HAP-1 (cell line): ENCODE data around the gene ATR.
"Not testable (repeated sequence)": the region's sequence is repeated elsewhere in the genome, so short reads cannot be mapped to it uniquely, and the experiment has no call there.

ENCODE experiments used
- DNase-seq, 2 experiments: peaks; one replicate each; pipeline ENCODE4 v3.0.0-alpha.2; 2016 to 2020; ENCODE audit warnings: low spot score in 2 of 2
- H3K27me3 ChIP-seq: fragments of 250-450 bp; sonication (Bioruptor Pico); 2 replicates; pipeline ENCODE4 v1.5.1; 2020; ENCODE audit warnings: low read depth, mild to moderate bottlenecking, moderate library complexity
- H3K36me3 ChIP-seq: fragments of 250-450 bp; sonication (Bioruptor Pico); replicated peaks from 2 replicates; pipeline ENCODE4 v1.5.1; 2020; ENCODE audit warnings: mild to moderate bottlenecking
- H3K4me1 ChIP-seq: fragments of 250-450 bp; sonication (Bioruptor Pico); 2 replicates; pipeline ENCODE4 v1.5.1; 2020; ENCODE audit warnings: mild to moderate bottlenecking
- H3K4me3 ChIP-seq: fragments of 250-450 bp; sonication (Bioruptor Pico); 2 replicates; pipeline ENCODE4 v1.5.1; 2020; ENCODE audit warnings: mild to moderate bottlenecking, moderate library complexity
- H3K9me3 ChIP-seq: fragments of 250-450 bp; sonication (Bioruptor Pico); 2 replicates; pipeline ENCODE4 v1.5.1; 2020; ENCODE audit warnings: mild to moderate bottlenecking, moderate library complexity
- in situ Hi-C: fragments of 300-500 bp; cut with MboI; formaldehyde crosslinking; loops from 3 replicates; pipeline ENCODE4 v1.14.3; 2020; ENCODE audit warnings: low sequenced_read_pairs, inconsistent platforms, mixed read lengths

The ATR gene

GRCh38 chr3:142577696-142578328, 721 bp downstream of the ATR start:
- Histone ChIP-seq H3K4me1 (peaks cover 26% of the 10 kb centered on the region), H3K27me3 (peaks cover 5% of the 10 kb centered on the region; the same call in 1 of the 2 replicates), H3K36me3 (0 out of 2 replicates have a peak, but pooled peaks cover under 1% of the 10 kb centered on the region), H3K9me3 (no peaks in the 10 kb centered on the region), H3K4me3 (peak overlapping the region; percentile 81)
- in situ Hi-C loops, result no loop called here
- DNase-seq, result peak in 1 of 2 experiments; percentile 19

DNA sequence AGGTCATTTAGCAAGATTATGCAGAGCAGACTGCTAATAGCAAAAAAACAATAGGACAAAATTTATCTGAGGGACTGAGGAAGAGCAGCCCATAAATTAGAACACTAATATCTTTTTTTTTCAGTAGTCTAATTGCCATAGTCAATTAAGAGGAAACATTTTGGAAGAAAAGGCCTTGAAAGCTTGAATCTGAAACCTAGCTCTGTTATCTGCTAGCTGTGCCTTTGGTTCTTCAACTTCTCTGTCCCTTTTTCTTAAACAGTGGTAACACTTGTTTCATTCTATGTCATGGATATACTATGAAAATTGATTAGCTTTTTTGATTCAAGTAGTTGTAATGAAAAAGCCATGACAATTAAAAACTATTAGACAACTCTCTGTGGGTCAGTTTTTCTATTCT, 1.7 kb downstream of the ATR start:
- Histone ChIP-seq H3K9me3 (no peaks in the 10 kb centered on the region), H3K4me3 (peak overlapping the region; percentile 81), H3K4me1 (peaks cover 26% of the 10 kb centered on the region), H3K27me3 (no peaks in the 10 kb centered on the region), H3K36me3 (0 out of 2 replicates have a peak, but pooled peaks cover 4% of the 10 kb centered on the region)
- in situ Hi-C loops, result no loop called here
- no peak for DNase-seq

DNA sequence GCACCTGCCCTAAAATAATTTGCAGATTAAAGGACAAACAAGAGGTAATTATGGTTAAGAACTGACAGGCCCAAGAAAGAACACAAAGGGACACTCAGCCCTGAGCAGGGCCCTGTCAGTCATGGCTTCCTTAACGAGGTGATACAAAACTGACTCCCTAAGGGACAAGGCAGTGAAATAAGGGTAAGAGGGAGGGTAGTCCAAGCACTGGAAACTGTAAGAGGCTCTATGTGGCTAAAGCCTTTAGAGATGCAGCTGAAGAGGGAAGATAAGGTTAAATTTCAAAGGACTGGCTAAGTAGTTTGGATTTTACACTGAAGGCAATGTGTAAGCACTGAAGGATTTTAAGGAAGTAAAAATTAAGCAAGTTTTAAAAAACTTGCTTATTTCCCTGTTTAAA, 3.9 kb downstream of the ATR start:
- in situ Hi-C loops, result no loop called here
- H3K9me3 ChIP-seq, result no peaks in the 10 kb centered on the region
- peaks cover 26% of the 10 kb centered on the region for H3K4me1 ChIP-seq
- H3K27me3 ChIP-seq, result no peaks in the 10 kb centered on the region
- 0 out of 2 replicates have a peak, but pooled peaks cover 4% of the 10 kb centered on the region for H3K36me3 ChIP-seq
- H3K4me3 ChIP-seq, result no peak overlapping the region
- peak; percentile 10 to 24 for DNase-seq

DNA sequence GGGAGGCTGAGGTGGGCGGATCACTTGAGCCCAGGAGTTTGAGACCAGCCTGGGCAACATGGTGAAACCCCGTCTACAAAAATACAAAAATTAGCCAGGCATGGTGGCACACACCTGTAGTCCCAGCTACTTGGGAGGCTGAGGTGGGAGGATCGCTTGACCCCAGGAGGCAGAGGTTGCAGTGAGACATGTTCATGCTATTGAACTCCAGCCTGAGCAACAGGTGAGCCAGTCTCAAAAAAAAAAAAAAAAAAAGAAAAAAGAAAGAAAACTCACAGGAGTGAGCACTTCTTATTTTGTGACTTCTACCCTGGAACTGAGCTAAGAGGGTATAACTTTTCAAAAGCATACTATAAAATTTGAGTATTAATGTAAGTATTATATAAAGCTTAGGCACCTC, 4.3 kb downstream of the ATR start:
- in situ Hi-C loops, H3K27me3 ChIP-seq, H3K9me3 ChIP-seq, H3K4me3 ChIP-seq, DNase-seq, H3K36me3 ChIP-seq: not testable (repeated sequence)
- H3K4me1 ChIP-seq, result peaks cover 22% of the 10 kb centered on the region

DNA sequence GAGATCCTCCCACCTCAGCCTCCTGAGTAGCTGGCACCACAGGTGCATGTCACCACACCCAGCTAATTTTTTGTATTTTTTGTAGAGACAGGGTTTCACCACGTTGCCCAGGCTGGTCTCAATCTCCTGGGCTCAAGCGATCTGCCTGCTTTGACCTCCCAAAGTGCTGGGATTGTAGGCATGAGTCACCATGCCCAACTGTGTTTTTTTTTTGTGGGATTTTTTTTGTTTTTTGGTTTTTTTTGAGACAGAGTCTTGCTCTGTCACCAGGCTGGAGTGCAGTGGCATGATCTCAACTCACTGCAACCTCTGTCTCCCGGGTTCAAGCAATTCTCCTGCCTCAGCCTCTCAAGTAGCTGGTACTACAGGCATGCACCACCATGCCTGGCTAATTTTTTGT, 9.1 kb downstream of the ATR start:
- in situ Hi-C loops, H3K27me3 ChIP-seq, H3K9me3 ChIP-seq, H3K4me1 ChIP-seq, DNase-seq, H3K4me3 ChIP-seq: not testable (repeated sequence)
- peaks cover 12% of the 10 kb centered on the region for H3K36me3 ChIP-seq

GRCh38 chr3:142568393-142569017, 10.0 kb downstream of the ATR start:
- Histone ChIP-seq H3K4me3 (no peak overlapping the region), H3K27me3 (no peaks in the 10 kb centered on the region), H3K4me1 (no peaks in the 10 kb centered on the region), H3K9me3 (no peaks in the 10 kb centered on the region), H3K36me3 (peaks cover 12% of the 10 kb centered on the region)
- DNase-seq, result peak in 1 of 2 experiments; percentile 20
- in situ Hi-C loops, result no loop called here

DNA sequence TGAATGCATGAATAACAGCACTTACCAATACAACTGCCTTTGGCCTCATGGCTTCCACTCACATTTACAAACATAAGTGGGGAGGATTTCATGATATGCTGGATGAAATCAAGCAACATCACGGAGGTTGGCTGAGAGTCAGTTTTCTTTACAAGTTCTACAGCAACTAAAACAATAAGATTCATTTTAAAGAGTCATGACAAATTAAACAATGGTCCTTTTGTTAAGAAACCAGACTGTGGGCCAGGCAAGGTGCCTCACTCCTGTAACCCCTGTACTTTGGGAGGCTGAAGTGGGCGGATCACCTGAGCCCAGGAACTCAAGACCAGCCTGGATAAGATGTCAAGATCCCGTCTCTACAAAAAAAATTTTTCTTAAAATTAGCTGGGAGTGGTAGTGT, 12.4 kb downstream of the ATR start:
- no peaks in the 10 kb centered on the region for H3K4me1 ChIP-seq
- DNase-seq, result no peak
- H3K4me3 ChIP-seq, result no peak overlapping the region
- H3K27me3 ChIP-seq, result no peaks in the 10 kb centered on the region
- H3K36me3 ChIP-seq, result peaks cover 20% of the 10 kb centered on the region
- in situ Hi-C loops, result no loop called here
- no peaks in the 10 kb centered on the region for H3K9me3 ChIP-seq

DNA sequence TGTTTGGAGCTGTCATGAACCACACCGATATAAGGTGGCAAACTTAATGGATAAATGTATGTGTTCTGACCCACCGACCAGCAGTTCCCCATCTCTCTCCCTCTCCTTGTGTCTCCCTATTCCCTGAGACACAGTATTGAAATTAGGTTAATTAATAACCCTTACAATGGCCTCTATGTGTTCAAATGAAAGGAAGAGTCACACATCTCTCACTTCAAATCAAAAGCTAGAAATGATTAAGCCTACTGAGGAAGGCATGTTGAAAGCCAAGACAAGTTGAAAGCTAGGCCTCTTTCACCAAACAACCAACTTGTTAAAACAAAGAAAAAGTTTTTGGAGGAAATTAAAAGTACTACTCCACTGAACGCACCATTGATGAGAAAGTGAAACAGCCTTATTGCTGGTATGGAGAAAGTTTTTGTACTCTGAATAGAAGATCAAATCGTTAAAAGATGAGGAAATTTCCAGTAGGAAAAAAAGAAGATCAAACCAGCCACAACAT, 15.0 kb downstream of the ATR start:
- DNase-seq, result no peak
- Histone ChIP-seq H3K27me3 (no peaks in the 10 kb centered on the region), H3K36me3 (peaks cover 29% of the 10 kb centered on the region), H3K9me3 (no peaks in the 10 kb centered on the region), H3K4me1 (no peaks in the 10 kb centered on the region), H3K4me3 (no peak overlapping the region)
- in situ Hi-C loops, result no loop called here

- no peak overlapping the region for H3K4me3 ChIP-seq
- H3K4me1 ChIP-seq, result no peaks in the 10 kb centered on the region
- no peak for DNase-seq
- in situ Hi-C loops, result no loop called here
- no peaks in the 10 kb centered on the region for H3K27me3 ChIP-seq
- peaks cover 37% of the 10 kb centered on the region for H3K36me3 ChIP-seq
- H3K9me3 ChIP-seq, result no peaks in the 10 kb centered on the region
Measured at GRCh38 chr3:142560118-142560517, 18.4 kb downstream of the ATR start.

DNA sequence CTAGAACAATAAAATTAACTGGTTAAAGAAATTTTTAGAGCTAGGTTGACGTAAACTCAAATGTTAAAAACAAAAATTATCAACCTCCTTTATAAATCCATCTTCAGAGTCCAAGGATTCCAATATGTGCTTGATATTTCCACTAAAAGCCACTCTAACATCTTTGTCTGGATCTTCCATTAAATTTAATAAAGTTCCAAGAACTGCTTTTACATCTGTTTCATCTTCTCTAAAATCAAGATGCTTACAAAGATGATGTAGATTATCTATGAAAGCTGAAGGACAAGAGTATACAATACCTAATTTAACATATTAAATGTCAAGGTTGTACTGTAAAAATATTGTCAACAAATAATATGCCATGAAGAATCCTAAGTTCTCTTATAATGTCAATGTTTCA, 24.8 kb downstream of the ATR start:
- Histone ChIP-seq H3K27me3 (no peaks in the 10 kb centered on the region), H3K4me3 (no peak overlapping the region), H3K4me1 (no peaks in the 10 kb centered on the region), H3K9me3 (no peaks in the 10 kb centered on the region), H3K36me3 (peaks cover 52% of the 10 kb centered on the region)
- DNase-seq, result no peak
- in situ Hi-C loops, result no loop called here

DNA sequence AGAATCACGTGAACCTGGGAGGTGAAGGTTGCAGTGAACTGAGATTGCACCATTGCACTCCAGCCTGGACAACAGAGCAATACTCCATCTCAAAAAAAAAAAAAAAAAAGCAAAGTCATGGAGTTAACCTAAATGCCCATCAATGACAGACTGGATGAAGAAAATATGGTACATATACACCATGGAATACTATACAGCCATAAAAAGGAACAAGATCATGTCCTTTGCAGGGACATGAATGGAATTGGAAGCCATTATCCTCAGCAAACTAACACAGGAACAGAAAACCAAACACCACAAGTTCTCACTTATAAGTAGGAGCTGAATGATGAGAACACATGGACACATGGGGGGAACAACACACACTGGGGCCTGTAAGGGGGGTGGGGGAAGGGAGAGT, 26.0 kb downstream of the ATR start:
- H3K9me3 ChIP-seq, DNase-seq, H3K4me1 ChIP-seq, H3K4me3 ChIP-seq, H3K27me3 ChIP-seq, in situ Hi-C loops: not testable (repeated sequence)
- peaks cover 58% of the 10 kb centered on the region for H3K36me3 ChIP-seq

DNA sequence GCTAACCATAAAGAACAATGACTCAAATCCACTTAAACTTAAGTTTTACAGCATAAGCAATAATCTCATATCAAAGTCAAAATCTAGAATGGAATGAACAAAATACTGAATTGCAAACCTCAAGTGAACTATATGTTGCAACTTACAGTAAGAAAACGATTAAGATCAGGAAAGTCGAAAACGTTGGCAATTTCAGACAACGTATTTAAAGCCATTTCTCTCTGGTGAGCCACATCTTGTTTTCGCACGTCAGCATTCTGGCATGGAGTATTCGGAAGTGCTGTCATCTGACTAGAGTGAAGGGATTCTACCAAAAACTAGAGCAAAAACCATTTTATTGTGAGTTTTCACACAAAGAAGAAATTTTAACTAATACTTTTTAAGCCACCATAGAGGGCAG, 28.5 kb downstream of the ATR start:
- H3K4me1 ChIP-seq, result no peaks in the 10 kb centered on the region
- H3K27me3 ChIP-seq, result no peaks in the 10 kb centered on the region
- H3K9me3 ChIP-seq, result no peaks in the 10 kb centered on the region
- DNase-seq, result no peak
- no peak overlapping the region for H3K4me3 ChIP-seq
- in situ Hi-C loops, result no loop called here
- peaks cover 53% of the 10 kb centered on the region for H3K36me3 ChIP-seq

GRCh38 chr3:142543307-142543706, 35.2 kb downstream of the ATR start:
- H3K27me3 ChIP-seq, result no peaks in the 10 kb centered on the region
- H3K9me3 ChIP-seq, result no peaks in the 10 kb centered on the region
- H3K4me3 ChIP-seq, result no peak overlapping the region
- peaks cover 9% of the 10 kb centered on the region; the same call in 1 of the 2 replicates for H3K36me3 ChIP-seq
- DNase-seq, result no peak
- no peaks in the 10 kb centered on the region for H3K4me1 ChIP-seq
- in situ Hi-C loops, result no loop called here

DNA sequence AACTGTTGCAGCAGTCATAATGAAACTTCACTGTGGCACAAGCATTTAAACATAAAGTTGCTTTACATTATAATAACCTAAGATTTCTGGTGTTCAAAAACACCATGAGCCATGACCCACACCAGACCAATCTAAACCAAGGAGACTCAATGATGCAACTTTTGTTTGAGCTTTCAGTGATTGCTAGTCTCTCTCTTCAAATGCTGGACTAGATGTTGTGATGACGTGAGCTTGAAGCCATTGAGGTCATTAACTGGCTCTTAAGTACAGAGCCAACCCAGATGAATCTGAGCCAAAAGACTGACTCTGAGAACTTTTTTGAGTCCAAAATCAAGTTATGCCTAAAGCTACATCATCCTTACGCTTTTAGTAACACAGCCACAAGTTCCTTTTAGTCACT, 36.5 kb downstream of the ATR start:
- no peaks in the 10 kb centered on the region for H3K9me3 ChIP-seq
- H3K27me3 ChIP-seq, result no peaks in the 10 kb centered on the region
- peaks cover 2% of the 10 kb centered on the region; the same call in 1 of the 2 replicates for H3K36me3 ChIP-seq
- in situ Hi-C loops, result no loop called here
- H3K4me1 ChIP-seq, result no peaks in the 10 kb centered on the region
- DNase-seq, result no peak
- H3K4me3 ChIP-seq, result no peak overlapping the region
